Heart left ventricle (tissue), 13 donors: ENCODE results near the gene INHBC.

Source experiments
- POLR2A ChIP-seq, 2 donors: fragments of 450-650 bp; IDR thresholded peaks; one replicate each; pipeline ENCODE4 v1.6.1; 2017; ENCODE audit warnings: antibody characterized with exemption in 2 of 2, mild to moderate bottlenecking in 2 of 2, moderate library complexity in 2 of 2
- TF ChIP-seq, protein P1 (sequence below), 12 donors: fragments of 200-600 bp; sonication (generic) in 4 of 12; IDR thresholded peaks; one replicate each; pipeline versions ENCODE4 v1.5.0 to v1.8.0; 2018 to 2022; ENCODE audit warnings: antibody characterized with exemption in 12 of 12, mild to moderate bottlenecking in 5 of 12
- donor health status: ischemic (EF 13 %, LVEDD 7.1; RV severe dilation, severe dysfunction).
- donor health status: DM: no; HTN: yes; CAD: no.
- donor health status: DM: no; HTN: no; CAD: no.
- donor health status: ischemic (EF 25% LVEDD 6.9; RV normal size, moderate dysfunction).
- donor health status: ischemic (EF 25% LVEDD 5.7; RV mildly dilated, moderate dysfunction).
- donor health status: ischemic (EF 35%, LVEDD 5.7; RV mildly dilated, moderate dysfunction).
- donor health status: nonischemic (EF 11% LVEDD 7.7; RV severe dilation, severe dysfunction).
- donor health status: DM: yes; HTN: yes; CAD: no.
- donor health status: PGD.
- donor health status: ischemic (EF 29% LVEDD 5.4; RV normal size, mild dysfunction).
- donor health status: nonischemic (EF 23%, LVEDD 6.1; RV moderate dilation, normal function).

DNA sequence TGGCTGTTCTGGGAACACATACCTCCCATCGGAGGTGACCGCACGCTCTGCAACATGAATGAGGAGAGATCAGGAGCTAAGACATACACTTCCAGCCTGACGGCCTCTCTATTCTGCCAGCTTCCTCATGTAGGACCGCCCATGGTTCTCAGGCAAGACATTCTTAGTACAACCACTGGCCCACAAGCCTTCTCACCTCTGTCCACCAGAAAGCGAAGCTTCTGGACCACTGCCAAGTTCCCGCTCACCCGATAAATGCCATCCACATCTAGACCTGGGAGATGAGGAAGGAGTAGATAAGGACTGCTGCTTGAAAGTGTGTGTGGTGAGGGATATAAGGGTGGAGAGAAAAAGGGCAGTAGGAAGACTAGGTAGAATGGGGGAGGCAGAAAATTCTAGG, 39.8 kb downstream of the INHBC start:
- TF ChIP-seq, protein P1, sequence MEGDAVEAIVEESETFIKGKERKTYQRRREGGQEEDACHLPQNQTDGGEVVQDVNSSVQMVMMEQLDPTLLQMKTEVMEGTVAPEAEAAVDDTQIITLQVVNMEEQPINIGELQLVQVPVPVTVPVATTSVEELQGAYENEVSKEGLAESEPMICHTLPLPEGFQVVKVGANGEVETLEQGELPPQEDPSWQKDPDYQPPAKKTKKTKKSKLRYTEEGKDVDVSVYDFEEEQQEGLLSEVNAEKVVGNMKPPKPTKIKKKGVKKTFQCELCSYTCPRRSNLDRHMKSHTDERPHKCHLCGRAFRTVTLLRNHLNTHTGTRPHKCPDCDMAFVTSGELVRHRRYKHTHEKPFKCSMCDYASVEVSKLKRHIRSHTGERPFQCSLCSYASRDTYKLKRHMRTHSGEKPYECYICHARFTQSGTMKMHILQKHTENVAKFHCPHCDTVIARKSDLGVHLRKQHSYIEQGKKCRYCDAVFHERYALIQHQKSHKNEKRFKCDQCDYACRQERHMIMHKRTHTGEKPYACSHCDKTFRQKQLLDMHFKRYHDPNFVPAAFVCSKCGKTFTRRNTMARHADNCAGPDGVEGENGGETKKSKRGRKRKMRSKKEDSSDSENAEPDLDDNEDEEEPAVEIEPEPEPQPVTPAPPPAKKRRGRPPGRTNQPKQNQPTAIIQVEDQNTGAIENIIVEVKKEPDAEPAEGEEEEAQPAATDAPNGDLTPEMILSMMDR (IDR thresholded peaks at IDR 0.05) = no peak
- TF ChIP-seq POLR2A (IDR thresholded peaks at IDR 0.05) = no peak
